H1 (cell line): Measurements from ENCODE around the gene LAMTOR4. TPM values are rescaled to one million over a fixed set of nuclear protein-coding genes. Genes with fewer than 3 reads are reported as not detected.

Source experiments
- CTCF ChIA-PET: fragments of 300-600 bp; sonication (Branson Sonifier 250); formaldehyde crosslinking; loops from one replicate; lab custom pipeline; 2021; ENCODE audit not compliant: partially characterized antibody; lab: Charles Lee
- POLR2A ChIA-PET: fragments of 300-600 bp; sonication (Branson Sonifier 250); formaldehyde crosslinking; loops from one replicate; lab custom pipeline; 2021; ENCODE audit warnings: inconsistent platforms; ENCODE audit not compliant: partially characterized antibody; lab: Charles Lee
- DNase-seq, 2 experiments: peaks; one replicate each; pipeline versions ENCODE4 v3.0.0 to v3.0.0-alpha.2; 2010 to 2022; ENCODE audit warnings: low spot score in 2 of 2, low read depth in 1 of 2, mixed read lengths in 1 of 2
- FAIRE-seq: peaks from 2 replicates; lab custom pipeline; 2011; peaks lifted over from hg19 to GRCh38; lab: Jason Lieb, UNC
- H2AFZ ChIP-seq: 2 replicates; pipeline ENCODE4 v1.8.1; 2012; ENCODE audit warnings: low read length, inconsistent platforms
- H2AK5ac ChIP-seq: 2 replicates; pipeline ENCODE4 v1.6.1; 2013; ENCODE audit warnings: low read depth, low read length
- H2BK120ac ChIP-seq: replicated peaks from 2 replicates; pipeline ENCODE3; 2013; ENCODE audit warnings: low read depth, low read length, inconsistent platforms
- H2BK12ac ChIP-seq: 2 replicates; pipeline ENCODE4 v1.6.1; 2013; ENCODE audit warnings: low read depth, low read length
- H2BK15ac ChIP-seq: 2 replicates; pipeline ENCODE4 v1.6.1; 2013; ENCODE audit warnings: low read length
- H2BK20ac ChIP-seq: 2 replicates; pipeline ENCODE4 v1.6.1; 2013; ENCODE audit warnings: low read length
- H2BK5ac ChIP-seq: 2 replicates; pipeline ENCODE4 v1.6.1; 2013; ENCODE audit warnings: low read depth, low read length
- H3K14ac ChIP-seq: 2 replicates; pipeline ENCODE4 v1.6.1; 2013; ENCODE audit warnings: inconsistent platforms; ENCODE audit not compliant: insufficient read length
- H3K18ac ChIP-seq: 2 replicates; pipeline ENCODE4 v1.6.1; 2013; ENCODE audit warnings: low read length; ENCODE audit errors: extremely low read depth
- H3K23ac ChIP-seq: 2 replicates; pipeline ENCODE4 v1.6.1; 2013; ENCODE audit warnings: inconsistent platforms; ENCODE audit not compliant: insufficient read length
- H3K23me2 ChIP-seq: 2 replicates; pipeline ENCODE4 v1.6.1; 2013; ENCODE audit warnings: low read depth, low read length
- H3K27ac ChIP-seq: 2 replicates; pipeline ENCODE4 v1.6.1; 2011; ENCODE audit warnings: low read depth, low read length, inconsistent platforms
- H3K27me3 ChIP-seq, 4 experiments: replicated peaks in 1 of 4; 1 replicate in 1 of 4; 2 replicates in 3 of 4; pipeline versions ENCODE4 v1.6.1 to v1.8.1; 2011 to 2013; ENCODE audit warnings: low read length in 3 of 4, mild to moderate bottlenecking in 3 of 4, inconsistent platforms in 2 of 4, mixed read lengths in 2 of 4, moderate library complexity in 1 of 4; ENCODE audit not compliant: control insufficient read depth in 3 of 4, insufficient read depth in 3 of 4; ENCODE audit errors: extremely low read depth in 1 of 4
- H3K36me3 ChIP-seq, 4 experiments: 2 replicates each; pipeline versions ENCODE4 v1.6.1 to v1.8.1; 2011 to 2013; ENCODE audit warnings: mild to moderate bottlenecking in 4 of 4, low read length in 3 of 4, moderate library complexity in 2 of 4, control low read depth in 1 of 4, inconsistent platforms in 1 of 4; ENCODE audit not compliant: insufficient read depth in 4 of 4, control insufficient read depth in 2 of 4
- H3K4ac ChIP-seq: replicated peaks from 2 replicates; pipeline ENCODE3; 2013; ENCODE audit warnings: low read length, low read depth, mixed read lengths, inconsistent platforms; ENCODE audit not compliant: insufficient read length
- H3K4me1 ChIP-seq, 4 experiments: replicated peaks in 1 of 4; 1 replicate in 1 of 4; 2 replicates in 3 of 4; pipeline versions ENCODE4 v1.6.1 to v1.8.1; 2011 to 2013; ENCODE audit warnings: low read length in 3 of 4, inconsistent platforms in 2 of 4, mixed read lengths in 1 of 4; ENCODE audit not compliant: insufficient read depth in 4 of 4, control insufficient read depth in 3 of 4
- H3K4me2 ChIP-seq, 2 experiments: 2 replicates each; pipeline versions ENCODE4 v1.6.1 to v1.8.1; 2011 to 2013; ENCODE audit warnings: low read depth in 2 of 2, low read length in 2 of 2, control low read depth in 1 of 2, inconsistent platforms in 1 of 2, mild to moderate bottlenecking in 1 of 2; ENCODE audit not compliant: insufficient read depth in 1 of 2
- H3K4me3 ChIP-seq, 4 experiments: fragments of 200-600, 300-600 bp in 1 of 4; sonication (generic), shearing (Covaris generic), sonication (Bioruptor Twin) in 1 of 4; 2 replicates each; pipeline versions ENCODE4 v1.5.1 to v1.8.1; 2011 to 2016; ENCODE audit warnings: low read length in 4 of 4, low read depth in 3 of 4, control low read depth in 2 of 4, inconsistent platforms in 2 of 4, mild to moderate bottlenecking in 2 of 4, mixed read lengths in 1 of 4, moderate library complexity in 1 of 4; ENCODE audit not compliant: insufficient read depth in 2 of 4; ENCODE audit errors: extremely low read depth in 1 of 4
- H3K56ac ChIP-seq: replicated peaks from 2 replicates; pipeline ENCODE3; 2013; ENCODE audit warnings: low read depth, mild to moderate bottlenecking, mixed read lengths, low read length, inconsistent platforms; ENCODE audit not compliant: insufficient read length
- H3K79me1 ChIP-seq: 2 replicates; pipeline ENCODE4 v1.6.1; 2013; ENCODE audit warnings: low read depth, low read length, control low read depth
- H3K79me2 ChIP-seq, 2 experiments: 2 replicates each; pipeline versions ENCODE4 v1.6.1 to v1.8.1; 2012 to 2013; ENCODE audit warnings: low read length in 2 of 2, mild to moderate bottlenecking in 2 of 2, inconsistent platforms in 1 of 2; ENCODE audit not compliant: insufficient read depth in 2 of 2, control insufficient read depth in 1 of 2
- H3K9ac ChIP-seq, 4 experiments: replicated peaks in 1 of 4; 1 replicate in 1 of 4; 2 replicates in 3 of 4; pipeline versions ENCODE4 v1.6.1 to v1.8.1; 2011 to 2013; ENCODE audit warnings: low read depth in 3 of 4, low read length in 3 of 4, control low read depth in 2 of 4, mild to moderate bottlenecking in 2 of 4, moderate library complexity in 2 of 4, inconsistent platforms in 1 of 4; ENCODE audit errors: extremely low read depth in 1 of 4
- H3K9me3 ChIP-seq, 2 experiments: 2 replicates each; pipeline versions ENCODE4 v1.6.1 to v1.8.1; 2012 to 2013; ENCODE audit warnings: mild to moderate bottlenecking in 2 of 2, moderate library complexity in 2 of 2, control low read depth in 1 of 2, inconsistent platforms in 1 of 2, low read depth in 1 of 2, low read length in 1 of 2, mixed read lengths in 1 of 2; ENCODE audit not compliant: insufficient read depth in 2 of 2
- H4K20me1 ChIP-seq, 2 experiments: replicated peaks in 1 of 2; 2 replicates each; pipeline versions ENCODE3 to v1.8.1; 2011 to 2013; ENCODE audit warnings: inconsistent platforms in 2 of 2, low read length in 2 of 2, mild to moderate bottlenecking in 1 of 2; ENCODE audit not compliant: insufficient read depth in 2 of 2, control insufficient read depth in 1 of 2
- H4K5ac ChIP-seq: 2 replicates; pipeline ENCODE4 v1.6.1; 2013; ENCODE audit warnings: low read length, low read depth, mixed read lengths, inconsistent platforms; ENCODE audit not compliant: insufficient read length
- H4K8ac ChIP-seq: 2 replicates; pipeline ENCODE4 v1.8.0; 2013; ENCODE audit warnings: mild to moderate bottlenecking, moderate library complexity, low read length, inconsistent platforms; ENCODE audit not compliant: insufficient read depth; ENCODE audit errors: extremely low read depth
- H4K91ac ChIP-seq: replicated peaks from 2 replicates; pipeline ENCODE3; 2013; ENCODE audit warnings: low read length, mixed read lengths, inconsistent platforms; ENCODE audit not compliant: insufficient read length
- ASH2L ChIP-seq: fragments of 200-600, 300-600 bp; sonication (generic); IDR thresholded peaks from one replicate; pipeline ENCODE4 v1.7.1; 2017; ENCODE audit warnings: low read length
- BACH1 ChIP-seq: IDR thresholded peaks from 2 replicates; pipeline ENCODE4 v1.6.1; 2012; ENCODE audit warnings: low read length, improper control_type of control experiment
- CBX8 ChIP-seq: fragments of 300-800, 300-1000 bp; sonication (generic); IDR thresholded peaks from 2 replicates; pipeline ENCODE4 v1.7.1; 2016; ENCODE audit warnings: low read depth, low read length, borderline replicate concordance
- CHD1 ChIP-seq: IDR thresholded peaks from 2 replicates; pipeline ENCODE4 v1.6.1; 2012; ENCODE audit warnings: low read depth, low read length, improper control_type of control experiment
- CHD2 ChIP-seq: IDR thresholded peaks from 2 replicates; pipeline ENCODE4 v1.6.1; 2012; ENCODE audit warnings: low read length, improper control_type of control experiment
- EGR1 ChIP-seq: IDR thresholded peaks from 2 replicates; pipeline ENCODE4 v1.6.1; 2011; ENCODE audit warnings: low read depth, low read length, borderline replicate concordance
- HDAC6 ChIP-seq: IDR thresholded peaks from one replicate; pipeline ENCODE4 v1.7.1; 2012; ENCODE audit warnings: low read depth, mild to moderate bottlenecking, inconsistent platforms, low read length, moderate library complexity
- KDM5A ChIP-seq: fragments of 200-600 bp; IDR thresholded peaks from 2 replicates; pipeline ENCODE4 v1.7.1; 2012; ENCODE audit warnings: mild to moderate bottlenecking, low read length, inconsistent platforms, mixed read lengths
- PHF8 ChIP-seq: fragments of 200-600 bp; sonication (generic); conservative IDR thresholded peaks from 2 replicates; pipeline ENCODE4 v1.7.1; 2012; ENCODE audit warnings: low read depth, mild to moderate bottlenecking, inconsistent platforms, low read length, moderate library complexity
- YY1 ChIP-seq: IDR thresholded peaks from 2 replicates; pipeline ENCODE4 v1.6.1; 2011; ENCODE audit warnings: low read depth, mild to moderate bottlenecking, low read length
- WGBS, 2 experiments: shearing (Covaris generic) in 1 of 2; methylation state at CpG; one replicate each; pipeline versions ENCODE4 v1.1.6 to v1.1.7; 2013 to 2015; ENCODE audit warnings: low lambda C conversion rate in 2 of 2, mixed read lengths in 2 of 2, inconsistent platforms in 1 of 2, low coverage in 1 of 2, missing lambda C conversion rate in 1 of 2; ENCODE audit not compliant: insufficient replicate concordance in 2 of 2, insufficient coverage in 1 of 2, insufficient read length in 1 of 2; ENCODE audit errors: extremely low coverage in 1 of 2, missing lambda C conversion rate in 1 of 2; 5-methylcytosine and 5-hydroxymethylcytosine counted together
- polyA plus RNA-seq, 7 experiments: library from polyadenylated mRNA; depleted of rRNA in 3 of 7; stranded (reverse) in 5 of 7; unstranded in 2 of 7; fragments of >200 nt in 5 of 7; fragments of 200-250 nt in 2 of 7; gene quantifications; 1 replicate in 5 of 7; 2 replicates in 1 of 7; 4 replicates in 1 of 7; pipeline versions ENCODE4 v1.2.1 to v1.2.3, GENCODE V29; 2011 to 2013; ENCODE audit warnings: missing spikeins in 2 of 7, mixed read lengths in 2 of 7
- total RNA-seq: library from RNA; stranded (reverse); fragmentation: NEBNext Ultra II Directional; extraction: Animal tissue kit (Norgen Biotek cat#: 25700); gene quantifications from 2 replicates; pipeline ENCODE4 v1.2.1, GENCODE V29; 2021
- TF ChIP-seq, protein P1 (sequence below): IDR thresholded peaks from 2 replicates; pipeline ENCODE4 v1.6.1; 2011; ENCODE audit warnings: low read depth, mild to moderate bottlenecking, low read length; ENCODE audit not compliant: insufficient read depth

The LAMTOR4 gene
- total and polyA plus RNA-seq, 2 of the 8 experiments (the other 6 are each of a cell fraction or from before 2014, with no cell fraction given) = 153 to 622 TPM

GRCh38 chr7:100148225-100148558 is 526 bp upstream of the LAMTOR4 start:
- no peak overlapping the region for H3K18ac ChIP-seq
- H4K20me1 ChIP-seq = peaks cover 1 to 3% of the 10 kb centered on the region in 2 experiments
- no peak for FAIRE-seq
- ChIA-PET POLR2A (interaction anchor here (0.7 to 2.8 kb wide), 21 partner anchors 8 to 63 kb away, joined by 3 to 45 read pairs (median 5); partner anchors contain the start of genes AP4M1, COPS6, GAL3ST4 and GPC2), CTCF (interaction anchor here (0.7 to 10.2 kb wide), 4 partner anchors 11 to 69 kb away, joined by 3 to 108 read pairs (median 8); no protein-coding TSS in a partner anchor)
- H3K9me3 ChIP-seq = no peaks in the 10 kb centered on the region
- peak overlapping the region; percentile 55 to 65 for H3K4me2 ChIP-seq
- peak overlapping the region; percentile 28; the same call in 1 of the 2 replicates for H2AFZ ChIP-seq
- no peak overlapping the region for H3K27ac ChIP-seq
- WGBS, 2 experiments = 75% methylated on average over 14 of the region's 14 CpGs; no CpG with 5 or more reads in 1 of the 2 experiments
- H3K4me1 ChIP-seq = peaks cover 0 to 4% (median under 1%) of the 10 kb centered on the region in 4 experiments; a peak in 2 of 7 replicates
- H3K79me2 ChIP-seq = peaks cover 0 to 12% of the 10 kb centered on the region in 2 experiments; a peak in 2 of 4 replicates
- no peaks in the 10 kb centered on the region for H3K27me3 ChIP-seq
- 0 out of 2 replicates have a peak overlapping the region, but pooled peaks have one; percentile 39 for H4K8ac ChIP-seq
- peak overlapping the region in 3 of 4 experiments; percentile 1 to 79 (median 16); a peak in 5 of 8 replicates for H3K4me3 ChIP-seq
- peak overlapping the region in 1 of 4 experiments; percentile 16; a peak in 1 of 7 replicates for H3K9ac ChIP-seq
- peak overlapping the region; percentile 34 for H4K5ac ChIP-seq
- no peaks in the 10 kb centered on the region; the same call in 1 of the 2 replicates for H3K79me1 ChIP-seq
- H3K14ac ChIP-seq = no peak overlapping the region
- H2AK5ac ChIP-seq = no peak overlapping the region
- H2BK120ac ChIP-seq = no peak overlapping the region
- no peak overlapping the region for H2BK12ac ChIP-seq
- H3K23me2 ChIP-seq = peaks cover 3% of the 10 kb centered on the region
- no peak overlapping the region for H3K4ac ChIP-seq
- no peak overlapping the region for H4K91ac ChIP-seq
- peaks cover 2 to 8% (median 5%) of the 10 kb centered on the region in 4 experiments; a peak in 5 of 8 replicates for H3K36me3 ChIP-seq
- DNase-seq = no peak
- H3K23ac ChIP-seq = no peak overlapping the region
- H2BK15ac ChIP-seq = no peak overlapping the region
- H3K56ac ChIP-seq = peak overlapping the region; percentile 8
- H2BK5ac ChIP-seq = no peak overlapping the region
- H2BK20ac ChIP-seq = no peak overlapping the region
- TF ChIP-seq CBX8 = no peak
- TF ChIP-seq HDAC6 = no peak
- TF ChIP-seq EGR1 = no peak
- no peak for TF ChIP-seq BACH1
- TF ChIP-seq CHD2 = no peak
- TF ChIP-seq PHF8 = no peak
- no peak for TF ChIP-seq ASH2L
- no peak for TF ChIP-seq YY1
- TF ChIP-seq KDM5A = no peak
- TF ChIP-seq, protein P1, sequence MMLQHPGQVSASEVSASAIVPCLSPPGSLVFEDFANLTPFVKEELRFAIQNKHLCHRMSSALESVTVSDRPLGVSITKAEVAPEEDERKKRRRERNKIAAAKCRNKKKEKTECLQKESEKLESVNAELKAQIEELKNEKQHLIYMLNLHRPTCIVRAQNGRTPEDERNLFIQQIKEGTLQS = no peak
- TF ChIP-seq CHD1 = no peak
